Neural progenitor cell (in vitro differentiated cells): ENCODE data around the gene LIAS. TPM values are rescaled to one million over a fixed set of nuclear protein-coding genes. Genes with fewer than 3 reads are reported as not detected.

Experiments used
- DNase-seq: peaks from one replicate; pipeline ENCODE4 v3.0.0-alpha.2; 2016; ENCODE audit warnings: low spot score
- H2AFZ ChIP-seq: fragments of 200-600 bp; sonication (generic); replicated peaks from 2 replicates; pipeline ENCODE4 v1.6.1; 2016; ENCODE audit warnings: antibody characterized with exemption
- H3F3A ChIP-seq: fragments of 200-600 bp; sonication (generic); 2 replicates; pipeline ENCODE4 v1.6.1; 2016; ENCODE audit warnings: antibody characterized with exemption, low read depth
- H3K27ac ChIP-seq: fragments of 200-600 bp; sonication (generic); 2 replicates; pipeline ENCODE4 v1.5.1; 2016; ENCODE audit warnings: mild to moderate bottlenecking
- H3K27me3 ChIP-seq: fragments of 200-600 bp; sonication (generic); 2 replicates; pipeline ENCODE4 v1.6.1; 2016; ENCODE audit warnings: mild to moderate bottlenecking, moderate library complexity
- H3K36me3 ChIP-seq: fragments of 200-600 bp; sonication (generic); 2 replicates; pipeline ENCODE4 v1.5.1; 2016
- H3K4me1 ChIP-seq: fragments of 200-600 bp; sonication (generic); 2 replicates; pipeline ENCODE4 v1.6.1; 2016; ENCODE audit warnings: mixed run types
- H3K4me2 ChIP-seq: fragments of 200-600 bp; sonication (generic); 2 replicates; pipeline ENCODE4 v1.6.1; 2016
- H3K4me3 ChIP-seq: fragments of 200-600 bp; sonication (generic); 2 replicates; pipeline ENCODE4 v1.5.1; 2016
- H3K79me2 ChIP-seq: fragments of 200-600 bp; sonication (generic); 2 replicates; pipeline ENCODE4 v1.6.1; 2016; ENCODE audit warnings: low read depth
- H3K9ac ChIP-seq: fragments of 200-600 bp; sonication (generic); 2 replicates; pipeline ENCODE4 v1.6.1; 2016
- H3K9me3 ChIP-seq: fragments of 200-600 bp; sonication (generic); 2 replicates; pipeline ENCODE4 v1.5.1; 2016; ENCODE audit warnings: low read depth
- H4K20me1 ChIP-seq: fragments of 200-600 bp; sonication (generic); 2 replicates; pipeline ENCODE4 v1.6.1; 2016; ENCODE audit warnings: low read depth
- H3K27ac Mint-ChIP-seq: 3 replicates; pipeline ENCODE4 v1.8.0; 2021; ENCODE audit warnings: mixed read lengths
- H3K27me3 Mint-ChIP-seq: 2 replicates; pipeline ENCODE4 v1.8.0; 2022; ENCODE audit warnings: low read depth, mild to moderate bottlenecking, inconsistent platforms, moderate library complexity, mixed read lengths; ENCODE audit not compliant: insufficient read depth
- H3K36me3 Mint-ChIP-seq: 3 replicates; pipeline ENCODE4 v1.8.0; 2021; ENCODE audit warnings: mixed read lengths
- H3K4me1 Mint-ChIP-seq: 3 replicates; pipeline ENCODE4 v1.8.0; 2021; ENCODE audit warnings: mixed read lengths
- H3K4me3 Mint-ChIP-seq: 3 replicates; pipeline ENCODE4 v1.8.0; 2021; ENCODE audit warnings: mild to moderate bottlenecking, moderate library complexity, mixed read lengths
- H3K9me3 Mint-ChIP-seq: 3 replicates; pipeline ENCODE4 v1.8.0; 2020; ENCODE audit warnings: mixed read lengths
- EZH2 ChIP-seq: fragments of 200-600 bp; sonication (generic); IDR thresholded peaks from 2 replicates; pipeline ENCODE4 v1.6.1; 2017; ENCODE audit warnings: antibody characterized with exemption, mild to moderate bottlenecking, moderate library complexity
- EZH2phosphoT487 ChIP-seq: fragments of 200-600 bp; sonication (generic); IDR thresholded peaks from 2 replicates; pipeline ENCODE4 v1.6.1; 2017; ENCODE audit warnings: antibody characterized with exemption
- total RNA-seq: library from RNA; depleted of rRNA; stranded (reverse); fragments of >200 nt; gene quantifications from 2 replicates; pipeline ENCODE4 v1.2.3, GENCODE V29; 2015; ENCODE audit warnings: low replicate concordance
- TF ChIP-seq, protein P1 (sequence below): fragments of 200-600 bp; sonication (generic); IDR thresholded peaks from 2 replicates; pipeline ENCODE4 v1.5.1; 2017; ENCODE audit warnings: antibody characterized with exemption, mild to moderate bottlenecking

LIAS gene
- total RNA-seq, 1 donor from 2014 or later: 30.5 TPM

DNA sequence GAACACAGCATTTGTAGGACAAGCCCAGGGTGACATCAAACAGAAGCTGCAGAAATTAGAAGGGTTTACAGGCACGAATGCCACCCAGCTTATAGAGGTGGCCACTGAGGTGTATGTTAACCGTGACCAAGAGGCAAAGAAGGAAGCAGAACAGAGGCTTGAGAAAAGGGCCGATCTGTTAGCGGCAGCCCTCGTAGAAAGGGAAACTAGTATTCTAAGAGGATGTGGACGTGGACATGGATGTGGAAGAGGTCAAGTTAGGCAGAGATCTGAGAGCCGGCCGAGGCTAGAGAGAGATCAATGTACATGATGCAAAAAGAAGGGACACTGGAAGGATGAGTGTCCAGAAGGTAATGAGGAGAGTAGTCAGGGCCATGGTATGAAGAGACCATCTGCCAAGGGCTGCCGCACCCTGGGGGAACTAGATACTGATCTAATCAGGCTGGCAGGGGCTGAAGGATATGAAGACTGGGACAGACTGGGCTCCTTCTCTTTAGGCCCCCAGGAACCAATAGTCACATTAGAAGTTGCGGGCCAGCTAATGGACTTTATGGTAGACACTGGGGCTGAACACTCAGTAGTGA, 27.5 kb downstream of the LIAS start:
- no peaks in the 10 kb centered on the region for H3K36me3 Mint-ChIP-seq

DNA sequence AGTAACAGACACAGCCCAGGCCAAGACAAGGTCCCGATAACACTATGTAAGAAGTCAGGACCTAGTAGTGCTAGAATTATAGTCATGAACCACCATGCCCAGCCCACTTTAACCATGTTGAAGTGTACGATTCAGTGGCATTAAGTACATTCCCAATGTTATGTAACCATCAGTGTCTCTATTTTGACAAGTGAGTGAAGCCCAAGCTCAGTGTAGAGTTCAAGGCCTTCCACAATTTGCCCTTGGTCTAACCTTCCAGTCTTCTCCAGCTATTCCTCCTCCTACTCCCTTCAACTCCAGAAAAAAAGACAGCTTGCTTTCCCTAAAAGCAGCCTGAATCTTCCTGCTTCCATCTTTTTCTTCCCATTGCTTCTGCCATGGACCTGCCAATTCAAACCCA, 31.5 kb downstream of the LIAS start:
- Histone ChIP-seq H3K4me1 (no peaks in the 10 kb centered on the region), H3K9me3 (no peaks in the 10 kb centered on the region), H3K4me2 (no peak overlapping the region), H3K36me3 (no peaks in the 10 kb centered on the region), H3K9ac (no peak overlapping the region), H3F3A (no peaks in the 10 kb centered on the region), H3K4me3 (no peak overlapping the region), H4K20me1 (no peaks in the 10 kb centered on the region), H2AFZ (no peak overlapping the region), H3K27me3 (no peaks in the 10 kb centered on the region), H3K79me2 (no peaks in the 10 kb centered on the region), H3K27ac (no peak overlapping the region)
- no peaks in the 10 kb centered on the region for H3K4me1 Mint-ChIP-seq
- no peaks in the 10 kb centered on the region for H3K27me3 Mint-ChIP-seq
- DNase-seq: no peak
- no peaks in the 10 kb centered on the region for H3K36me3 Mint-ChIP-seq
- no peak for TF ChIP-seq EZH2
- TF ChIP-seq, protein P1, sequence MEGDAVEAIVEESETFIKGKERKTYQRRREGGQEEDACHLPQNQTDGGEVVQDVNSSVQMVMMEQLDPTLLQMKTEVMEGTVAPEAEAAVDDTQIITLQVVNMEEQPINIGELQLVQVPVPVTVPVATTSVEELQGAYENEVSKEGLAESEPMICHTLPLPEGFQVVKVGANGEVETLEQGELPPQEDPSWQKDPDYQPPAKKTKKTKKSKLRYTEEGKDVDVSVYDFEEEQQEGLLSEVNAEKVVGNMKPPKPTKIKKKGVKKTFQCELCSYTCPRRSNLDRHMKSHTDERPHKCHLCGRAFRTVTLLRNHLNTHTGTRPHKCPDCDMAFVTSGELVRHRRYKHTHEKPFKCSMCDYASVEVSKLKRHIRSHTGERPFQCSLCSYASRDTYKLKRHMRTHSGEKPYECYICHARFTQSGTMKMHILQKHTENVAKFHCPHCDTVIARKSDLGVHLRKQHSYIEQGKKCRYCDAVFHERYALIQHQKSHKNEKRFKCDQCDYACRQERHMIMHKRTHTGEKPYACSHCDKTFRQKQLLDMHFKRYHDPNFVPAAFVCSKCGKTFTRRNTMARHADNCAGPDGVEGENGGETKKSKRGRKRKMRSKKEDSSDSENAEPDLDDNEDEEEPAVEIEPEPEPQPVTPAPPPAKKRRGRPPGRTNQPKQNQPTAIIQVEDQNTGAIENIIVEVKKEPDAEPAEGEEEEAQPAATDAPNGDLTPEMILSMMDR: no peak
- no peak overlapping the region for H3K27ac Mint-ChIP-seq
- H3K9me3 Mint-ChIP-seq: no peaks in the 10 kb centered on the region
- H3K4me3 Mint-ChIP-seq: no peak overlapping the region

More for the DNA sequence above, 27.5 kb downstream of the LIAS start:
- Histone ChIP-seq H2AFZ (no peak overlapping the region), H3K79me2 (no peaks in the 10 kb centered on the region), H3K27ac (no peak overlapping the region), H3F3A (no peaks in the 10 kb centered on the region), H3K9ac (no peak overlapping the region), H3K36me3 (no peaks in the 10 kb centered on the region), H3K9me3 (no peaks in the 10 kb centered on the region), H4K20me1 (no peaks in the 10 kb centered on the region), H3K27me3 (no peaks in the 10 kb centered on the region), H3K4me3 (no peak overlapping the region), H3K4me2 (no peak overlapping the region), H3K4me1 (no peaks in the 10 kb centered on the region)
- Mint-ChIP-seq H3K27me3 (peaks cover 4% of the 10 kb centered on the region), H3K4me1 (no peaks in the 10 kb centered on the region), H3K4me3 (no peak overlapping the region), H3K9me3 (peaks cover 5% of the 10 kb centered on the region), H3K27ac (peak overlapping the region; percentile 15)
- TF ChIP-seq EZH2phosphoT487: no peak
- TF ChIP-seq, protein P1: no peak
- TF ChIP-seq EZH2: no peak
- DNase-seq: no peak

DNA sequence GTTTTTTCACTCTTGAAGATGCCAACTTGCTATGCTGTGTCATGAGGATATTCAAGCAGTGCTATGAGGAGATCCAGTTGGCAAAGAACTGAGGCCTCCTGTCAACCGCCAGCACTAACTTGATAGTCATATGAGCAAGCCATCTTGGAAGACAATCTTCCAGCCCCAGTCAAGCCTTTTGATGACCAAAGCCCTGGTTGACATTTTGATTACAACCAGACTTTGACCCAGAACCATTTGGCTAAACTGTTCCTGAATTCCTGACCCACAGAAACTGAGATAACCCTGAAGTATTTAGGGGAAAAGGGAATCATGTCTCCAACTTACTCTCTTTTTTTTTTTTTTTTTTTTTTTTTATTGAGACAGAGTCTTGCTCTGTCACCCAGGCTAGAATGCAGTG, 35.5 kb downstream of the LIAS start:
- H3K27me3 Mint-ChIP-seq: peaks cover 3% of the 10 kb centered on the region

More for the DNA sequence above, 35.5 kb downstream of the LIAS start:
- Mint-ChIP-seq H3K4me1 (no peaks in the 10 kb centered on the region), H3K36me3 (no peaks in the 10 kb centered on the region), H3K27ac (no peak overlapping the region), H3K4me3 (no peak overlapping the region), H3K9me3 (no peaks in the 10 kb centered on the region)
- Histone ChIP-seq H3K27me3 (no peaks in the 10 kb centered on the region), H3K9me3 (no peaks in the 10 kb centered on the region), H3K27ac (no peak overlapping the region), H3K4me2 (no peak overlapping the region), H3K4me1 (no peaks in the 10 kb centered on the region), H3K9ac (no peak overlapping the region), H2AFZ (no peak overlapping the region), H3F3A (peaks cover 21% of the 10 kb centered on the region), H4K20me1 (no peaks in the 10 kb centered on the region), H3K79me2 (no peaks in the 10 kb centered on the region), H3K36me3 (peaks cover 9% of the 10 kb centered on the region), H3K4me3 (no peak overlapping the region)
- DNase-seq: no peak
- no peak for TF ChIP-seq EZH2
- TF ChIP-seq EZH2phosphoT487: no peak
- TF ChIP-seq, protein P1: no peak
